OCI-LY1 (cell line): ENCODE measurements around the gene SPATA32.

ENCODE experiments used
- H2AFZ ChIP-seq: fragments of 200-600 bp; sonication (generic), shearing (Covaris generic); 2 replicates; pipeline ENCODE4 v1.6.0; 2014; ENCODE audit warnings: antibody characterized with exemption, mild to moderate bottlenecking, low read length
- H3F3A ChIP-seq: fragments of 200-600 bp; sonication (generic), shearing (Covaris generic); 2 replicates; pipeline ENCODE4 v1.6.0; 2014; ENCODE audit warnings: mild to moderate bottlenecking, antibody characterized with exemption, low read length, moderate library complexity; ENCODE audit not compliant: insufficient read depth
- H3K27ac ChIP-seq: fragments of 200-600 bp; sonication (generic); 2 replicates; pipeline ENCODE4 v1.5.1; 2014; ENCODE audit warnings: low read length, mixed run types, mild to moderate bottlenecking, low read depth; ENCODE audit not compliant: poor library complexity, severe bottlenecking
- H3K27me3 ChIP-seq: fragments of 200-600 bp; sonication (generic); 2 replicates; pipeline ENCODE4 v1.6.0; 2014; ENCODE audit warnings: antibody characterized with exemption, mild to moderate bottlenecking, low read length, moderate library complexity; ENCODE audit not compliant: insufficient read depth
- H3K36me3 ChIP-seq: fragments of 200-600 bp; sonication (generic); 2 replicates; pipeline ENCODE4 v1.6.1; 2014; ENCODE audit warnings: mild to moderate bottlenecking, antibody characterized with exemption, low read length, moderate library complexity, mixed read lengths; ENCODE audit not compliant: insufficient read depth
- H3K4me1 ChIP-seq: fragments of 200-600 bp; sonication (generic); 2 replicates; pipeline ENCODE4 v1.5.1; 2014; ENCODE audit warnings: mild to moderate bottlenecking, low read length, moderate library complexity; ENCODE audit not compliant: insufficient read depth, severe bottlenecking
- H3K4me2 ChIP-seq: fragments of 200-600 bp; sonication (generic), shearing (Covaris generic); 2 replicates; pipeline ENCODE4 v1.6.1; 2014; ENCODE audit warnings: low read length
- H3K4me3 ChIP-seq: fragments of 200-600 bp; sonication (generic); 2 replicates; pipeline ENCODE4 v1.5.1; 2014; ENCODE audit warnings: low read length, low read depth, mild to moderate bottlenecking, mixed read lengths; ENCODE audit not compliant: poor library complexity, severe bottlenecking
- H3K79me2 ChIP-seq: fragments of 200-600 bp; shearing (Covaris generic); 2 replicates; pipeline ENCODE4 v1.6.1; 2016; ENCODE audit warnings: mixed run types, low read length, mixed read lengths; ENCODE audit not compliant: insufficient read depth
- H3K9ac ChIP-seq: fragments of 200-600 bp; sonication (generic), shearing (Covaris generic); 2 replicates; pipeline ENCODE4 v1.6.1; 2014; ENCODE audit warnings: mild to moderate bottlenecking, low read length, mixed read lengths
- H3K9me2 ChIP-seq: fragments of 200-600 bp; sonication (generic), shearing (Covaris generic); 2 replicates; pipeline ENCODE4 v1.6.1; 2014; ENCODE audit warnings: low read depth, mild to moderate bottlenecking, low read length, mixed read lengths
- H3K9me3 ChIP-seq: fragments of 200-600 bp; shearing (Covaris generic); 2 replicates; pipeline ENCODE4 v1.6.1; 2014; ENCODE audit warnings: low read length, mixed read lengths
- H4K20me1 ChIP-seq: fragments of 200-600 bp; sonication (generic), shearing (Covaris generic); 2 replicates; pipeline ENCODE4 v1.6.0; 2016; ENCODE audit warnings: mild to moderate bottlenecking, low read length; ENCODE audit not compliant: insufficient read depth
- CTCF ChIP-seq: fragments of 200-600 bp; sonication (generic), shearing (Covaris generic); IDR thresholded peaks from 2 replicates; pipeline ENCODE4 v1.5.1; 2017; ENCODE audit warnings: mild to moderate bottlenecking, antibody characterized with exemption, low read length, moderate library complexity, mixed read lengths
- EZH2 ChIP-seq: fragments of 200-600 bp; sonication (generic), shearing (Covaris generic); IDR thresholded peaks from 2 replicates; pipeline ENCODE4 v1.8.0; 2017; ENCODE audit warnings: borderline replicate concordance, mixed run types, mild to moderate bottlenecking, antibody characterized with exemption, low read length, moderate library complexity, mixed read lengths

Gene SPATA32

GRCh38 chr17:45243750-45244149, 18.1 kb downstream of the SPATA32 start:
- Histone ChIP-seq H3K27ac (no peak overlapping the region), H3K9ac (no peak overlapping the region), H3K27me3 (no peaks in the 10 kb centered on the region), H3F3A (no peaks in the 10 kb centered on the region), H3K9me2 (no peaks in the 10 kb centered on the region), H4K20me1 (no peaks in the 10 kb centered on the region), H3K4me1 (peaks cover 13% of the 10 kb centered on the region), H3K79me2 (no peaks in the 10 kb centered on the region), H3K36me3 (peaks cover 16% of the 10 kb centered on the region; the same call in 1 of the 2 replicates), H3K9me3 (no peaks in the 10 kb centered on the region), H3K4me3 (no peak overlapping the region), H3K4me2 (no peak overlapping the region), H2AFZ (no peak overlapping the region)
- TF ChIP-seq CTCF (no peak), EZH2 (no peak)

- no peaks in the 10 kb centered on the region for H3K9me3 ChIP-seq
- no peaks in the 10 kb centered on the region for H4K20me1 ChIP-seq
- no peak overlapping the region for H3K27ac ChIP-seq
- H3K4me3 ChIP-seq = no peak overlapping the region
- no peak overlapping the region for H3K4me2 ChIP-seq
- peaks cover 16% of the 10 kb centered on the region; the same call in 1 of the 2 replicates for H3K36me3 ChIP-seq
- H3K9me2 ChIP-seq = no peaks in the 10 kb centered on the region
- H2AFZ ChIP-seq = no peak overlapping the region
- no peak overlapping the region for H3K9ac ChIP-seq
- H3K4me1 ChIP-seq = peaks cover 8% of the 10 kb centered on the region
- H3F3A ChIP-seq = no peaks in the 10 kb centered on the region
- H3K27me3 ChIP-seq = no peaks in the 10 kb centered on the region
- TF ChIP-seq EZH2 (no peak), CTCF (no peak)
- H3K79me2 ChIP-seq = no peaks in the 10 kb centered on the region
Observed at GRCh38 chr17:45242029-45242414, 19.9 kb downstream of the SPATA32 start.

GRCh38 chr17:45241328-45242028, 20.4 kb downstream of the SPATA32 start:
- H2AFZ ChIP-seq = no peak overlapping the region
- no peaks in the 10 kb centered on the region for H3K79me2 ChIP-seq
- no peak overlapping the region for H3K4me2 ChIP-seq
- H3K27me3 ChIP-seq = no peaks in the 10 kb centered on the region
- peaks cover 2% of the 10 kb centered on the region for H3K4me1 ChIP-seq
- no peaks in the 10 kb centered on the region for H3F3A ChIP-seq
- TF ChIP-seq CTCF (no peak), EZH2 (no peak)
- no peak overlapping the region for H3K9ac ChIP-seq
- peaks cover 16% of the 10 kb centered on the region; the same call in 1 of the 2 replicates for H3K36me3 ChIP-seq
- H3K4me3 ChIP-seq = no peak overlapping the region
- H4K20me1 ChIP-seq = no peaks in the 10 kb centered on the region
- no peak overlapping the region for H3K27ac ChIP-seq
- no peaks in the 10 kb centered on the region for H3K9me3 ChIP-seq
- no peaks in the 10 kb centered on the region for H3K9me2 ChIP-seq
